PFSK-1 (cell line): ENCODE data around the gene SCUBE1.
A peak's percentile ranks its signal among the peaks of the same experiment; 100 is the strongest.

Experiments used
- FOXP2 ChIP-seq: optimal IDR thresholded peaks from 2 replicates; pipeline ENCODE3; 2011; ENCODE audit warnings: borderline replicate concordance, control low read depth, inconsistent platforms; ENCODE audit not compliant: insufficient read depth; ENCODE audit errors: extremely low read length, extremely low read depth
- POLR2AphosphoS5 ChIP-seq: IDR thresholded peaks from 2 replicates; pipeline ENCODE4 v1.6.1; 2012; ENCODE audit warnings: low read depth, mild to moderate bottlenecking, control low read depth, low read length, moderate library complexity
- SIN3A ChIP-seq: IDR thresholded peaks from 2 replicates; pipeline ENCODE4 v1.6.1; 2012; ENCODE audit warnings: mild to moderate bottlenecking, low read length, moderate library complexity, borderline replicate concordance; ENCODE audit not compliant: insufficient read depth
- TAF1 ChIP-seq: IDR thresholded peaks from 2 replicates; pipeline ENCODE4 v1.6.1; 2012; ENCODE audit warnings: low read length, control low read depth, borderline replicate concordance; ENCODE audit not compliant: insufficient read depth
- TF ChIP-seq, protein P1 (sequence below), 2 experiments: IDR thresholded peaks; 2 replicates each; pipeline versions ENCODE4 v1.6.1 to v1.8.0; 2011 to 2012; ENCODE audit warnings: low read depth in 2 of 2, low read length in 2 of 2, control low read depth in 1 of 2, inconsistent platforms in 1 of 2, mild to moderate bottlenecking in 1 of 2, moderate library complexity in 1 of 2; ENCODE audit not compliant: insufficient read depth in 1 of 2

The SCUBE1 gene

DNA sequence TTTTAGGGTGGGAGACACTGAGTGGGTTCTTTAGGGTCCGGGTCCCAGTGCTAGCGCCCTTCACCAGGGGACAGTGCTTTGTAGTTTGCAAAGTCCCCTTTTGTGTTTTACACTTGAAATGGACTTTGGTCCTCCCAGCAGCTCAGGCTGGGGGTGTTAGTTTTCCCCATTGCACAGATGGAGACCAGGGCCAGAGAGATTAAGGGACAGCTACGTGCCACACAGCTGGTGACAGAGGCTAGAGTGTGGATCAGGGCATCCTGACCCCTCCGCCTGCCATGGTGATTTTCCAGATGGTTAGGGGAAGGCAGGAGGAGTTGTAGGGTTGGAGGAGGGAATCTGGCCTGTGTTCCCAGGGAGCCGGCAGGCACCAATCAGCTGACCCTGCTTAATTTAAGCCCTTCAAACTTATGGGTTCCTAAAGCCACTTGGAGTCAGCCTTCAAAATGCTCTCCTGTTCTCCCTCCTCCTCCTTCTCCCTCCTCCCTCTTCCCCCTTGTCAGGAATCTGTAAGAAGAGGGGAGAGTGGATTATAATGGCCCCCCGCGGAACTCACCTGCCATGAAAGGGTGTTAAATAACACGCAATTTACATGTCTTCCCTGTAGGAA, 46.2 kb upstream of the SCUBE1 start:
- TF ChIP-seq, protein P1, sequence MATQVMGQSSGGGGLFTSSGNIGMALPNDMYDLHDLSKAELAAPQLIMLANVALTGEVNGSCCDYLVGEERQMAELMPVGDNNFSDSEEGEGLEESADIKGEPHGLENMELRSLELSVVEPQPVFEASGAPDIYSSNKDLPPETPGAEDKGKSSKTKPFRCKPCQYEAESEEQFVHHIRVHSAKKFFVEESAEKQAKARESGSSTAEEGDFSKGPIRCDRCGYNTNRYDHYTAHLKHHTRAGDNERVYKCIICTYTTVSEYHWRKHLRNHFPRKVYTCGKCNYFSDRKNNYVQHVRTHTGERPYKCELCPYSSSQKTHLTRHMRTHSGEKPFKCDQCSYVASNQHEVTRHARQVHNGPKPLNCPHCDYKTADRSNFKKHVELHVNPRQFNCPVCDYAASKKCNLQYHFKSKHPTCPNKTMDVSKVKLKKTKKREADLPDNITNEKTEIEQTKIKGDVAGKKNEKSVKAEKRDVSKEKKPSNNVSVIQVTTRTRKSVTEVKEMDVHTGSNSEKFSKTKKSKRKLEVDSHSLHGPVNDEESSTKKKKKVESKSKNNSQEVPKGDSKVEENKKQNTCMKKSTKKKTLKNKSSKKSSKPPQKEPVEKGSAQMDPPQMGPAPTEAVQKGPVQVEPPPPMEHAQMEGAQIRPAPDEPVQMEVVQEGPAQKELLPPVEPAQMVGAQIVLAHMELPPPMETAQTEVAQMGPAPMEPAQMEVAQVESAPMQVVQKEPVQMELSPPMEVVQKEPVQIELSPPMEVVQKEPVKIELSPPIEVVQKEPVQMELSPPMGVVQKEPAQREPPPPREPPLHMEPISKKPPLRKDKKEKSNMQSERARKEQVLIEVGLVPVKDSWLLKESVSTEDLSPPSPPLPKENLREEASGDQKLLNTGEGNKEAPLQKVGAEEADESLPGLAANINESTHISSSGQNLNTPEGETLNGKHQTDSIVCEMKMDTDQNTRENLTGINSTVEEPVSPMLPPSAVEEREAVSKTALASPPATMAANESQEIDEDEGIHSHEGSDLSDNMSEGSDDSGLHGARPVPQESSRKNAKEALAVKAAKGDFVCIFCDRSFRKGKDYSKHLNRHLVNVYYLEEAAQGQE (IDR thresholded peaks at IDR 0.05; ENCODE audit: insufficient read depth in 1 of 2, low read depth in 2 of 2, low read length in 2 of 2): no peak
- TF ChIP-seq FOXP2: no peak
- no peak for TF ChIP-seq POLR2AphosphoS5
- TF ChIP-seq SIN3A: no peak
- TF ChIP-seq TAF1: no peak

- no peak for TF ChIP-seq SIN3A
- TF ChIP-seq, protein P1 (IDR thresholded peaks at IDR 0.05; ENCODE audit: insufficient read depth in 1 of 2, low read depth in 2 of 2, low read length in 2 of 2): no peak
- TF ChIP-seq TAF1: no peak
- no peak for TF ChIP-seq POLR2AphosphoS5
- TF ChIP-seq FOXP2: peak; percentile 38
Observed at GRCh38 chr22:43388420-43388851, 45.3 kb upstream of the SCUBE1 start.

GRCh38 chr22:43387815-43388214, 44.6 kb upstream of the SCUBE1 start:
- no peak for TF ChIP-seq POLR2AphosphoS5
- no peak for TF ChIP-seq TAF1
- no peak for TF ChIP-seq FOXP2
- TF ChIP-seq, protein P1 (IDR thresholded peaks at IDR 0.05; ENCODE audit: insufficient read depth in 1 of 2, low read depth in 2 of 2, low read length in 2 of 2): no peak
- no peak for TF ChIP-seq SIN3A

DNA sequence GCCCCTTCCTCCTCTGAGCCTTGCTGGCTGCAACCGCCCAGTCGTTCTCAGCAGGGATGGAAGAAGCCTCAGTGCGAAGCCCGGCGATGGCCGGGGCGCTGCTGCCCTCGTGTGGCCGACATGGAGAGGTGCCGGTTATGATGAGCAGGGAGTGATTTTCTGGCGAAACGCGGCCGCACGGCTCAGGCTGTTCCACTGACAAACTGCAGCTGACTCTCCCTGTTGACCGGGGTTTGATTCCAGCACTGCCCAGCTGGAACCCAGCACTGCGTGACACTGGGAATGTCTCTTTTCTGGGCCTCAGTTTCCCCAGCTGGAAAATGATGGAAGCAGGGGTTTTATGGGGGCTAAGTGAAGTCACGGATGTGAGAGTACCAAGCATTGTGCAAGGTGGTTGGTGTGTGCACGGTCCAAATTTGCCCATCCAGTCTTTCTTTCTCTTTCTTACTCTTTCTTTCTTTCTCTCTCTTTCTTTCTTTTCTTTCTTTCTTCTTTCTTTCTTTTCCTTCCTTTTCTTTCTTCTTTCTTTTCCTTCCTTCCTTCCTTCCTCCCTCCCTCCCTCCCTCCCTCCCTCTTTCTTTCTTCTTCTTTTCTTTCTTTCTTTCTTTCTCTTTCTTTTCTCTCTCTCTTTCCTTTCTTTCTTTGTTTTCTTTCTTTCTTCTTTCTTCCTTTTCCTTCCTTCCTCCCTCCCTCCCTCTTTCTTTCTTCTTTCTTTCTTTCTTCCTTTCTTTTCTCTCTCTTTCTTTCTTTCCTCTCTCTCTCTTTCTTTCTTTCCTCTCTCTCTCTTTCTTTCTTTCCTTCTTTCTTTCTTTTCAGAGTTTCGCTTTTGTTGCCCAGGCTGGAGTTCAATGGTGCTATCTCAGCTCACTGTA, 42.8 kb upstream of the SCUBE1 start:
- TF ChIP-seq POLR2AphosphoS5 (no peak), SIN3A (no peak), TAF1 (no peak), FOXP2 (no peak)
- TF ChIP-seq, protein P1 (IDR thresholded peaks at IDR 0.05; ENCODE audit: insufficient read depth in 1 of 2, low read depth in 2 of 2, low read length in 2 of 2): no peak

DNA sequence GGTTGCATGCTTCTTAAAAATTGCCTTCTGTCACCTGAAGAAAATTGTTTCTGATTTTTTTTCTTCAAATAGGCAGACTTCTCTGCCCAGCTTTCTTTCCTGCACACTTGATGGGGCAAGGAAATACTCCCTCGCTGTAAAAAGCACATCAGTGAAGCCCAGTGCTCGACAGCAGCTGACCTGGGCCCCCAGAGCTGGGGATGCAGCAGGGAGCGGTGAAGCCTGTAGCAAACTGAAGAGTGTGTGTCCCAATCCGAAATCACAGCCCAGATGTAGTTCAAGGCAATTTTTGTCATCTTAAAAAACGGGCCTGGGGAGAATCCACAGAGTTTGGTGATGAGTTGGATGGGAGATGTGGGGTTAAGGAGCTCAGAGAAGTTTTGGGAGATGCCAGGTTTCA, 41.7 kb upstream of the SCUBE1 start:
- TF ChIP-seq, protein P1 (IDR thresholded peaks at IDR 0.05; ENCODE audit: insufficient read depth in 1 of 2, low read depth in 2 of 2, low read length in 2 of 2): no peak
- TF ChIP-seq FOXP2 (no peak), POLR2AphosphoS5 (no peak)
